Natural killer cell treated with Interleukin-12 subunit alpha and Interleukin-12 subunit beta and Interleukin-15 and Interleukin-18, amount 100 ng/mL, for 72 hours (primary cell): Measurements from ENCODE around the gene TBXAS1. TPM values are rescaled to one million over a fixed set of nuclear protein-coding genes. Genes with fewer than 3 reads are reported as not detected.

Experiments
- ATAC-seq, 2 donors: fragments of 150-1000 bp; cut with Tn5 transposase in 1 of 2; sonication (Bioruptor Pico), chemical (Tn5 transposase) in 1 of 2; 2 replicates each; pipeline ENCODE4 v1.10.0; 2021
- DNase-seq: peaks from one replicate; pipeline ENCODE4 v3.0.0; 2022; ENCODE audit warnings: low spot score
- H3K27ac Mint-ChIP-seq, 2 donors: 1 replicate in 1 of 2; 2 replicates in 1 of 2; pipeline ENCODE4 v1.8.0; 2022; ENCODE audit warnings: mixed read lengths in 2 of 2, mild to moderate bottlenecking in 1 of 2, moderate library complexity in 1 of 2
- H3K27me3 Mint-ChIP-seq, 2 donors: 1 replicate in 1 of 2; 2 replicates in 1 of 2; pipeline ENCODE4 v1.8.0; 2022; ENCODE audit warnings: mixed read lengths in 2 of 2
- H3K36me3 Mint-ChIP-seq: one replicate; pipeline ENCODE4 v1.8.0; 2022; ENCODE audit warnings: mixed read lengths
- H3K4me1 Mint-ChIP-seq, 2 donors: 1 replicate in 1 of 2; 2 replicates in 1 of 2; pipeline ENCODE4 v1.8.0; 2022; ENCODE audit warnings: low read depth in 2 of 2, mixed read lengths in 2 of 2, mild to moderate bottlenecking in 1 of 2
- H3K4me3 Mint-ChIP-seq: one replicate; pipeline ENCODE4 v1.8.0; 2022; ENCODE audit warnings: mixed read lengths
- H3K9me3 Mint-ChIP-seq: 2 replicates; pipeline ENCODE4 v1.8.0; 2022; ENCODE audit warnings: mixed read lengths
- total RNA-seq, 2 donors: library from RNA; stranded (reverse); gene quantifications; one replicate each; pipeline ENCODE4 v1.2.3, GENCODE V29; 2022

TBXAS1 gene
- total RNA-seq, 2 donors from 2014 or later: 104 to 130 TPM

DNA sequence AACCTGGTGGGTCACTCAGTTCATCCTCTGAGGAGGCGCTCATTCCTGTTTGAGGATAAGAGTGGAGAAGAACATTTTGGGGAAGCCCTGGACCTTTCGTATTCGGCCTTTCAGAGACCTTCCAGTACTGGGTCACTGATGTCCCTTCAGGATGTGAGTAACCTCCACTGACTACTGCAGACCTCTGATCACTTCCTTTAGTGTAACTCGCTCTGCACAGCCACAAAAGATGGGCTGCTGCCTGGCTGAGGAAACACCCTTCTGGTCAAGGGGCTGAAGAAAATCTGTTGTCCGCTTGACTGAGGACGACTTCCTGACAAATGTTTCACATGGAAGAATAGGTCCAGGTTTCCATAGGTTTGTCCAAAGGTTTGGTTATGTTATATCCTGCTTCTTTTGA is 15.9 kb upstream of the TBXAS1 start:
- Mint-ChIP-seq H3K4me1 (peaks cover 32 to 52% of the 10 kb centered on the region in 2 donors), H3K36me3 (no peaks in the 10 kb centered on the region), H3K4me3 (no peak overlapping the region), H3K27me3 (no peaks in the 10 kb centered on the region), H3K9me3 (peaks cover 2% of the 10 kb centered on the region), H3K27ac (peak overlapping the region in 1 of 2 donors; percentile 83)
- ATAC-seq (peak; percentile 59 to 67), DNase-seq (no peak)

DNA sequence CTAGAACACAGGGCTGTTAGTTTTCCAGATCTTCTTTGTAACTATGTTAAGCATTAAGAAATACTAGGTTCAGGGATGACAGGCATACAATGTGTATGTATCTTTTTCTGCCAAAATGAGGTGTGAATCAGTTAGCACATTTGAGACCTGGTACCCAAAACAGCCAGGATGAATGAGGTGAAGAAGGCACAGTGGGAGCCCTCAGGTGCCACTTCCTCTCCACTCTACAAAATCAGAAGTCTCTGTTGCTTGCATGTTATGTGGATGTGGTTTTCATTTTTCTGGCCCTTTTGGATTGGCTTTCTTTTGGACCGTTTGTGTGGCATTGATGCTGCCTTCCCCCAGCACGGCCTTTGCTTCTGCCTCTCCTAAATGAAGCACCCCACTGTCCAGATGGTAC is 15.4 kb upstream of the TBXAS1 start:
- no peaks in the 10 kb centered on the region for H3K27me3 Mint-ChIP-seq
- H3K36me3 Mint-ChIP-seq: no peaks in the 10 kb centered on the region
- peak; percentile 46 to 47 for ATAC-seq
- H3K4me1 Mint-ChIP-seq: peaks cover 32 to 50% of the 10 kb centered on the region in 2 donors
- H3K4me3 Mint-ChIP-seq: peak overlapping the region; percentile 53
- no peak for DNase-seq
- peak overlapping the region; percentile 16 to 83 for H3K27ac Mint-ChIP-seq
- H3K9me3 Mint-ChIP-seq: peaks cover 2% of the 10 kb centered on the region

DNA sequence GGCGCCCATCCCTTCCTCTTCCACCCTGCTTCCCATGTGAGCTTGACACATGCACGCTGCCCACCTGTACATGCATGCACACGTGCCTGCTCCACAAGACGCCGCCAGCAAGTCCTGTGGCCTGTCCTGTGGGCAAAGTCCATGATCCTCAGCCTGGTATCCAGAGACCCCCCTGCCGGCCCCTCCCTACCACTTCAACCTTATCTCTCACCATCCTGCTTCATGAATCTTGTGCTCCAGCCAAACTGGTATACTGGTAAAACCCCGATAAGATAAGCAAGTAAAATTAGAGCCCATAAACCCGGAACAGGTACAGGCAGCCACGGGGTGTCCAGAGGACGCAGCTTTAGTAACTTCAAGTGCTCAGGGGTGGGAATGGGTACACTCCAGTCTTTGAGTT is 11.8 kb upstream of the TBXAS1 start:
- Mint-ChIP-seq H3K27ac (peak overlapping the region in 1 of 2 donors; percentile 19), H3K9me3 (peaks cover 2% of the 10 kb centered on the region), H3K4me1 (peaks cover 13 to 24% of the 10 kb centered on the region in 2 donors), H3K36me3 (no peaks in the 10 kb centered on the region), H3K4me3 (no peak overlapping the region), H3K27me3 (no peaks in the 10 kb centered on the region)
- DNase-seq (no peak), ATAC-seq (no peak)

DNA sequence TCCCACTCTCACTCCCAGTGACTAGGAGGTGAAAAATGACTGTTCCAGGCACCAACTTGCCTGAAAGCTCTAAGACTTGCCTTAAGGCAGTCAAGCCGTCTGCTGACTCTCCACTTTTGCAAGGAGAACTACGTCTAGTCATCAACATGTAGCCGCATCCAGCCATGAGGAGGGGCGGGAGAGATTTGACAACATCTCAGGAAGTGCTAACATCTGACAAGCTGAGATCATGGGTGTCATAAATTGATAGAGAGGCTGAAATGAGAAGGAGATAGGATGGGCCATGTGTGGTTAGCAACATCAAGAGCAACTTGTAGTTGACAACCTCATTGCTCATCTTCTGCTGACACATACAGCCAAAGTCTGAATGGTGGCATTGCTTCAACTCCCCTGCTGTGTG is 9.0 kb upstream of the TBXAS1 start:
- peaks cover 0 to 10% of the 10 kb centered on the region in 2 donors for H3K4me1 Mint-ChIP-seq
- H3K36me3 Mint-ChIP-seq: no peaks in the 10 kb centered on the region
- peaks cover 2% of the 10 kb centered on the region for H3K9me3 Mint-ChIP-seq
- H3K27me3 Mint-ChIP-seq: no peaks in the 10 kb centered on the region
- peak; percentile 95 to 97 for ATAC-seq
- DNase-seq: peak; percentile 89
- no peak overlapping the region for H3K27ac Mint-ChIP-seq
- H3K4me3 Mint-ChIP-seq: no peak overlapping the region

DNA sequence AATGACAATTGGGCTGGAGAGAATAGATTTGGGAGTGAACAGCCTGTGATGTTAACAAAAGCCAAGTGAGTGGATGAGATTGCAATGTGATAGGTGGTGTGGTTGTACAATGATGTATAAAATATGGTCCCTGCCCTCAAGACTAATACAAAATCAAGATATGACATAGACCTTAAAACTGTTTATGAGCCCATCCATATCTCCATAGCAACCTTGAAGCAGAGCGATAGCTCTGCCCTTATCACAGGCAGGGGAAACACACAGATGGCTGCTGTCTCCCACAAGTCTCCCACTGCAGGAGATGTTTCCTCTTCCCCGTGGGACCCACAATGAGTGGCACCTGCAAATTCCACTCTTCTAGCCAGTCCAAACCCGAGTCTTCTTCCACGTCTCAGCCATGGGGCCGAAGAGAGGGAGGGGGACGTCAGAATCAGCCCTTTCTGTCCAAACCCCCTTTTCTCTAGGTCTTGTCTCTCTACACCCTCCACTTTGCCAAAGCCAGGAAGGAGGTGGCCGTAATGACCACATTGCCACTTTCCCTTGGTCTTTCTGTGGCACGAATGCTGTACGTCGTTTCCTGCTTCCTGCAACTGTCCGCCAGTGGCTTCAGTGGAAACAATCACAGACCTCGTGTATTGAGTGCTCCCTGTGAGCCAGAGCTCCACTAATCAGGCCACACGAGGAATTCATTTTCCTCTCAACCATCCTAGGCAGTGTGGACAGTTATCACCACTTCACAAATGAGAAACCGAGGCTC is 7.5 kb upstream of the TBXAS1 start:
- Mint-ChIP-seq H3K4me3 (no peak overlapping the region), H3K4me1 (peaks cover 6 to 11% of the 10 kb centered on the region in 2 donors), H3K27ac (no peak overlapping the region), H3K36me3 (no peaks in the 10 kb centered on the region), H3K27me3 (no peaks in the 10 kb centered on the region), H3K9me3 (no peaks in the 10 kb centered on the region)
- DNase-seq (peak; percentile 71), ATAC-seq (no peak)

DNA sequence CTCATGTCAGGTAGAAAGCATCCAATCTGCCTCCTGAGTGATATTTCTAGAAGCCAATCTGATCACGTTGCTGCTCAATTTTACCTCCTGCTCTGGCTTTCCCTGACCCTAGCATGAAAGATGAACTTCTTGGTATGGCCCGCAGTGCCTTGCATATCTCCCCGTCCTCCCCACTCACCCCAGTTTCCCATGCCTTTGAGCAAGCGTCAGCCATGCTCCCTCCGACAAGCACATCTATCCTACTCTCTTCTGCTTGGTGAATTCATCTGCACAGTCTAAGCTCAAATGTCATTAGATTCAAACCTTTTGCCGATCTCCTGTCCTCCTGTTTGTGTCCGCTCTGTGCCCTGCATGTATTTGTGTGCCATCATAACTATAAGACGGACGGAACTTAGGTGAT is 6.2 kb upstream of the TBXAS1 start:
- no peaks in the 10 kb centered on the region for H3K9me3 Mint-ChIP-seq
- H3K4me1 Mint-ChIP-seq: peaks cover 19 to 20% of the 10 kb centered on the region in 2 donors
- no peak overlapping the region for H3K27ac Mint-ChIP-seq
- no peak for DNase-seq
- no peaks in the 10 kb centered on the region for H3K27me3 Mint-ChIP-seq
- ATAC-seq: no peak
- H3K4me3 Mint-ChIP-seq: no peak overlapping the region
- no peaks in the 10 kb centered on the region for H3K36me3 Mint-ChIP-seq

DNA sequence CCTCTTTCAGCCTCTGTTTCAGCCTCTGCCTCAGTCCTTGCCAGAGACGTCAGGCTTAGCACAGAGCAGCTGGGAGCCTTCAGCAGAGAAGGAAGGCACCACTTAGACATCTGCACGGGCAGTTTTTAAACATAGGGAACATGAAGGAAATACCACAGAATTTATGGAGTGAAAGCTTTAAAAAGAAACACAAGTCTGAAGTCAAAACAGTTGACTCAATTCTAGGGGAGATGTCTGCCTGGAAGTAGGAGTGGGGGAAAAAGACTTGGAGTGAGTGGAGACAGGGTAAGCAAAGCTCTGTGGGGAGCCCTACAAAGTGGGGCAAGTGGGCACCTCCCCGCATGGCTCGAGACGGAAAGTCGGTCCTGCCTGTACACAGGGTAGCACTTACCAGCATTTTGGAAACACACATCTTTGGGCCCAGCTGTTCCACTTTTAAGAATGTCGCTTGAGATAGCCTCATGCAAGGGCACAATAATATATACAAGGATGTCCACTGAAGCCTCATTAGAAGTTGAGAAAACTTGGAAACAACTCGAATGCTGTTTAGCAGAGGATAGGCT is 5.0 kb upstream of the TBXAS1 start:
- Mint-ChIP-seq H3K9me3 (no peaks in the 10 kb centered on the region), H3K27ac (no peak overlapping the region), H3K36me3 (no peaks in the 10 kb centered on the region), H3K4me1 (peaks cover 28 to 31% of the 10 kb centered on the region in 2 donors), H3K4me3 (no peak overlapping the region), H3K27me3 (no peaks in the 10 kb centered on the region)
- DNase-seq: no peak
- no peak for ATAC-seq

DNA sequence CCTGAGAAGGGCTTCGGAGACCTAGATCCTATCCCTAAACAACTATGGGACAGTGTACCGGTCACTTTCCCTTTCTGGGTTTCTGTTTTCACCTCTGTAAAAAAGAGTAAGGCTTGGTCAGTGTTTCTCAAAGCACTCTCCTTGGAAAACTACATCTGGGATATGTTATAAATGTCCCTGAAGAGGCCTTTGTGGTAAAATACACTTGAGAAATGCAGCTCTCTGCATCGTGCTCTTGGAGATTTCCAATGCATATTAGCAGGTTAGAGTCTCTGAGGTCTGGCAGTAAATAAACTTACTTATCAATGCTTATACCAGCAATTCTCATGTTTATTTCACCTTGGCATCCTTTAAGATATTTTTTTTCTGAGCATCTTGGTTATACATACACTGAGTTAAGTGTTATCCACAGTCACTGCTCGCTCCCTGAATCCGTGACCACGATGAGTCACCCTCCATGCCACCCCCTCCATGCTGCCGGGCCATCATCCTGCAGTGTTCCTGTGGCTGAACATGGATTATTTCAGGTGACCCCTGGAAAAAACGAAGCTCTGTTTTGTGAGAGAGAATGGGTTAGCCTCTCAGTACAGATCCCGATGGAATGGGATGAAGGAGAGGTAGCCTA is 3.3 kb upstream of the TBXAS1 start:
- no peaks in the 10 kb centered on the region for H3K9me3 Mint-ChIP-seq
- ATAC-seq: no peak
- no peak for DNase-seq
- H3K27ac Mint-ChIP-seq: peak overlapping the region in 1 of 2 donors; percentile 100
- peaks cover 39 to 45% of the 10 kb centered on the region in 2 donors for H3K4me1 Mint-ChIP-seq
- peaks cover 8% of the 10 kb centered on the region for H3K36me3 Mint-ChIP-seq
- no peak overlapping the region for H3K4me3 Mint-ChIP-seq
- H3K27me3 Mint-ChIP-seq: no peaks in the 10 kb centered on the region

DNA sequence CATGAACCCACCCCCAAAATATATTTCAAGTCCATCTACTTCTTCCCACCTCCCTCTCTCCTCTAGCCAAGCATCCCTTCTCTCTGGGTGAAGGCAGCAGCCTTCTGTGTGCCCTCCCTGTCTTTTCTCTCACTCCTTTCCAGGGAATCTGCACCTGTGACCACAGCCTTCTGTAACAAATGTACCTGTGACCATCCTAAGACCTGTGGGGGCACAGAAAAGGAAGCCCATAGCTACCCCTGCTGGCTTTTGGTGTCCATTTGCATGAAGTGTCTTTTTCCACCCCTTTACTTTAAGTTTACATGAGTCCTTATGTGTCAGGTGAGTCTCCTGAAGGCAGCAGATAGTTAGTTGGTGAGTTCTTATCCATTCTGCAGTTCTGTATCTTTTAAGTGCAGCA is 2.0 kb upstream of the TBXAS1 start:
- Mint-ChIP-seq H3K27me3 (no peaks in the 10 kb centered on the region), H3K4me3 (no peak overlapping the region), H3K9me3 (no peaks in the 10 kb centered on the region), H3K4me1 (peaks cover 52 to 58% of the 10 kb centered on the region in 2 donors), H3K27ac (peak overlapping the region; percentile 99 to 100), H3K36me3 (peaks cover 20% of the 10 kb centered on the region)
- ATAC-seq: no peak
- DNase-seq: no peak

DNA sequence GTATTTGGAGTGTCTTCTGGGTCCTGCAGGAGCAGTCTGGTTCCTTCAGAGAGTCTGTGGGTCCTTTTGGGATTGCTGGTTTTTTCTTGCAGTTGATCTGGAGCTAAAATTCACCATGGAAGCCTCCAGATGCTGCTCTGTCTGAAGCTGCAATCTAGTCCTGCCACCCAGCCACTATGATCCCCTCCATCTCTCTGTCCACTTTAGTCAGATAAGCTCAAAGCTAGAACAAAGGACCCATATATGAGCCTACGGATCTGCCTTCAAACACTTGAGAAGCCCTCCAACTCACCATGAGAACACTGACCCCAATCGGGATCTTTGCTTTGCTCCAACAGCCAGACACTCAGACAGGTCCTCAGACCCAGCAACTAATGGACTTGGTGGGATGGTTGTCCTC is 618 bp upstream of the TBXAS1 start:
- H3K27ac Mint-ChIP-seq: peak overlapping the region; percentile 99 to 100
- H3K4me3 Mint-ChIP-seq: peak overlapping the region; percentile 92
- no peak for DNase-seq
- ATAC-seq: no peak
- no peaks in the 10 kb centered on the region for H3K27me3 Mint-ChIP-seq
- peaks cover 34% of the 10 kb centered on the region for H3K36me3 Mint-ChIP-seq
- peaks cover 64 to 70% of the 10 kb centered on the region in 2 donors for H3K4me1 Mint-ChIP-seq
- H3K9me3 Mint-ChIP-seq: peaks cover 6% of the 10 kb centered on the region

DNA sequence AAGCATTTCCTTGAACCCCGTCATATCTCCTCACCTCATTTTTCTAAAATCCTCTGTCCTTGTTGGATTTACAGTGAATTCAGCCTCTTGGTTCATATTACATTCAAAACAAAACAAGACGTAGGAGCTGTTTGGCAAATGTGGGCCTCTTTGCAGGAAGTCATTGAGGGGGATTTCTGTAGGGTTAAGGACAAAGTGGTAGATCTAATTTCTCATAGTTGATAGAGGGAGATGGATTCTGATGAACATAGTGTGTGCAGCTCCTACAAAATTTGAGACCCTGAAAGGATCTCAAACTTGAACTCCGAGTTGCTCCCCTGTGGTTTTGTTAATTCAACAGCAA is 682 bp downstream of the TBXAS1 start:
- Mint-ChIP-seq H3K27ac (peak overlapping the region; percentile 99 to 100), H3K36me3 (peaks cover 47% of the 10 kb centered on the region), H3K4me3 (peak overlapping the region; percentile 92), H3K27me3 (no peaks in the 10 kb centered on the region), H3K9me3 (peaks cover 12% of the 10 kb centered on the region), H3K4me1 (peaks cover 76 to 78% of the 10 kb centered on the region in 2 donors)
- DNase-seq (peak; percentile 74), ATAC-seq (peak; percentile 63 to 84)

DNA sequence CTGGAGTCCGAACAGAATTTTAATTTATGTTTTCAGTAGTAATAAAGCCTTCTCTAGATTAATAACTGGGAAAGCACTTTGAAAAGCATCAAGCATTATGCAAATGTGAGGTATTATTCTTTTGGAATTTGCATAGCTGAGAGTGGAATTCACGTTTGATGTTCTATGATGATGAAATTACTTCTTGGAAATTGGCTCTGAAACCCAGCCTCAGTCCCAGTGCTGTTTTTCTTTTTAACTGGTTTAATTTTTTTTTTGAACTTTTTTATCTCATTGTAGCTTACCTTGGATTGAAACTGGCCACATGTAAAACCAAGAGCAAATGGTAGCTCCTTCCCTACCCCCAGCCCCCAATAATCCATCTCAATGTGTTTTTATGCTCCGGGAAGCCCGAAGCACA is 1.2 kb downstream of the TBXAS1 start:
- peaks cover 12% of the 10 kb centered on the region for H3K9me3 Mint-ChIP-seq
- H3K27me3 Mint-ChIP-seq: no peaks in the 10 kb centered on the region
- H3K36me3 Mint-ChIP-seq: peaks cover 49% of the 10 kb centered on the region
- DNase-seq (no peak), ATAC-seq (peak; percentile 51 to 72)
- peak overlapping the region; percentile 92 for H3K4me3 Mint-ChIP-seq
- peaks cover 78 to 79% of the 10 kb centered on the region in 2 donors for H3K4me1 Mint-ChIP-seq
- peak overlapping the region; percentile 99 to 100 for H3K27ac Mint-ChIP-seq

DNA sequence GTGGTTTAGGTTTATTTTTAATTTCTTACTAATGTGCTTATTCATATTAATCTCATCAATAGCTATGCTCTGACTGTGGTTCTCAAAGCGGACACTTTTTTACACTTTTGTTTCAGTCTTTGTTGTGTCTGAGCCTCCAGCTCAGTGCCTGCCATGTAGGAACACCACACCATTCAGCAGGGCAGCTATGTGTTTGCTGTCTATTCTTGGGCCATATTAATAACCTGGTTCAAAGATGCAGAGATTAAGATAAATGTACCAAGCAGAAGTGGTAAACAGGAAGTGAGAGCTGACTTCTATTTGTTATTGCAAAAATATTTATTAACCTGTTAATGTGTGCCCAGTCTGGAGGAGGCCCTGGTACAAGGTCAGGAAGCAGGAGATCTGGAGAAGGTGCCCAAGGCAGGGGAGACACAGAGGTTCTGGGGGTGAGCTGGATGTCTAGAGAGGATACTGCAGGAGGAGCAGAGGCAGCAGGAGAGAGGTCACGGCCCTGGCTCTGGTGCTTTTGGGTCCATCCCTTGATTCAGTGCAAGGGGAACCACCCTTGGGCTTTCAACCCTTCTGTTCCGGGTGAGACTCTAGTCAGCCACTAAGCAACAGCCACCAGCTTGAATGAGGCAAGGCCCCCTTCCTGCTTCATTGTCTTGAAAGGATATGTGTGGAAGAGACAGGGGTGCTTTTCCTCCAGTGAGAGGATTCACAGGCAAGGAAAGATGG is 1.9 kb downstream of the TBXAS1 start:
- peaks cover 15% of the 10 kb centered on the region for H3K9me3 Mint-ChIP-seq
- peak overlapping the region; percentile 92 for H3K4me3 Mint-ChIP-seq
- peaks cover 55% of the 10 kb centered on the region for H3K36me3 Mint-ChIP-seq
- ATAC-seq (peak; percentile 79 to 82), DNase-seq (peak; percentile 80)
- H3K27ac Mint-ChIP-seq: peak overlapping the region; percentile 99 to 100
- no peaks in the 10 kb centered on the region for H3K27me3 Mint-ChIP-seq
- peaks cover 83 to 84% of the 10 kb centered on the region in 2 donors for H3K4me1 Mint-ChIP-seq
